ENCODE measurements around the gene PLD1. TPM values are rescaled to one million over a fixed set of nuclear protein-coding genes. Genes with fewer than 3 reads are reported as not detected.
A peak's percentile ranks its signal among the peaks of the same experiment; 100 is the strongest.

The PLD1 gene
- total RNA-seq, 4 donors from 2014 or later, result 7.0 to 17.1 (median 13.6) TPM

DNA sequence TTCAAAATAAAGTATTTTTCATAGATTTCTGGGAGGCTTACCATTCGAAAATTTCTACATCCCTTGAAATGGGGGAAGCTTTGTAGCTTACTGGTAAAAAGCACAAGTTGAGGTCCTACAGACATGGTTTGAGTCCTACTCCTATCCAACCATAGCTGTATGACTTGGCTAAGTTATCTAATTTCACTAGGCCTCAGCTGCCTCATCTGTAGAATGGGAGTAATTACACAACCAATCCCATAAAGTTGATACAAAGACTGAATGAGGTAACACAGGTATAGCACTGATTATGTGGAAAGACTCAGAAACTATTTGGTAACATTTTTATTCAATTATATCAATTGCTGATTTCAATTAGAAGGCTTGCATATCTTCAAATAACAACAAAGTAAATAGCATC, 157.4 kb downstream of the PLD1 start:
- Histone ChIP-seq H3K27me3 (no peaks in the 10 kb centered on the region), H3K9me3 (no peaks in the 10 kb centered on the region), H3K4me1 (peaks cover 0 to 31% (median 9%) of the 10 kb centered on the region in 3 donors), H3K36me3 (peaks cover 0 to 4% of the 10 kb centered on the region in 2 donors), H3K4me3 (no peak overlapping the region), H3K27ac (no peak overlapping the region)
- WGBS, 2 donors (ENCODE audit: low coverage in 1 of 2), result 75% methylated on average over 1 of the region's 1 CpG; no CpG with 5 or more reads in 1 of the 2 donors
- no peak for ATAC-seq
- TF ChIP-seq, protein P1, sequence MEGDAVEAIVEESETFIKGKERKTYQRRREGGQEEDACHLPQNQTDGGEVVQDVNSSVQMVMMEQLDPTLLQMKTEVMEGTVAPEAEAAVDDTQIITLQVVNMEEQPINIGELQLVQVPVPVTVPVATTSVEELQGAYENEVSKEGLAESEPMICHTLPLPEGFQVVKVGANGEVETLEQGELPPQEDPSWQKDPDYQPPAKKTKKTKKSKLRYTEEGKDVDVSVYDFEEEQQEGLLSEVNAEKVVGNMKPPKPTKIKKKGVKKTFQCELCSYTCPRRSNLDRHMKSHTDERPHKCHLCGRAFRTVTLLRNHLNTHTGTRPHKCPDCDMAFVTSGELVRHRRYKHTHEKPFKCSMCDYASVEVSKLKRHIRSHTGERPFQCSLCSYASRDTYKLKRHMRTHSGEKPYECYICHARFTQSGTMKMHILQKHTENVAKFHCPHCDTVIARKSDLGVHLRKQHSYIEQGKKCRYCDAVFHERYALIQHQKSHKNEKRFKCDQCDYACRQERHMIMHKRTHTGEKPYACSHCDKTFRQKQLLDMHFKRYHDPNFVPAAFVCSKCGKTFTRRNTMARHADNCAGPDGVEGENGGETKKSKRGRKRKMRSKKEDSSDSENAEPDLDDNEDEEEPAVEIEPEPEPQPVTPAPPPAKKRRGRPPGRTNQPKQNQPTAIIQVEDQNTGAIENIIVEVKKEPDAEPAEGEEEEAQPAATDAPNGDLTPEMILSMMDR (IDR thresholded peaks at IDR 0.05), result no peak
- TF ChIP-seq POLR2AphosphoS5 (IDR thresholded peaks at IDR 0.05) (no peak), EP300 (IDR thresholded peaks at IDR 0.05) (no peak), POLR2A (IDR thresholded peaks at IDR 0.05) (no peak)

GRCh38 chr3:171649911-171650592, 160.2 kb downstream of the PLD1 start:
- H3K4me1 ChIP-seq, result peaks cover 0 to 39% (median 8%) of the 10 kb centered on the region in 3 donors
- 82 to 87% methylated on average over 6 to 10 of the region's 10 CpGs for WGBS, 2 donors (ENCODE audit: low coverage in 1 of 2)

DNA sequence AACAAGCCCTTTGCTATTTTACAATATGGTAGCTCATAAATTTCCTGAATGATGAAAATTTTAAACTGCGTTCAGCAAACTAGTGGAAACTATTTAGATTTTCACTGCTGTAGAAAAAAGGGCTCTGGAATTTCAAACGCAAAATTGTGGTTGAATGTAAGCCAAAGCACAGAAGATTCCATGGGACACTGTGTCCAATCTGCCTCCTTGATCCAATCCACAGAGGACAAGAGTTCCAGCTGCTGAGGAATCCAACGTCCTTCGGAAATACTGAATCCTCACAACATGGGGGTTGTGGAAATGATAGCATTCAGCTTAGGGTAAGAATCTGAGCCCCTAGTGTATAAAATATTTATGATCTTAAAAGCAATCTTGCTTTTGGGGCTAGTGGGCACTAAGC, 161.0 kb downstream of the PLD1 start:
- H3K9me3 ChIP-seq, result no peaks in the 10 kb centered on the region

More at GRCh38 chr3:171649911-171650592, 160.2 kb downstream of the PLD1 start:
- no peaks in the 10 kb centered on the region for H3K9me3 ChIP-seq
- no peaks in the 10 kb centered on the region for H3K36me3 ChIP-seq
- H3K27ac ChIP-seq, result peak overlapping the region in 3 of 4 donors; percentile 13 to 34 (median 33)
- no peak overlapping the region for H3K4me3 ChIP-seq
- no peaks in the 10 kb centered on the region for H3K27me3 ChIP-seq
- ATAC-seq, result no peak
- TF ChIP-seq POLR2A (IDR thresholded peaks at IDR 0.05), result no peak
- no peak for TF ChIP-seq POLR2AphosphoS5 (IDR thresholded peaks at IDR 0.05)
- TF ChIP-seq, protein P1 (IDR thresholded peaks at IDR 0.05), result no peak
- no peak for TF ChIP-seq EP300 (IDR thresholded peaks at IDR 0.05)

GRCh38 chr3:171648069-171648468, 162.2 kb downstream of the PLD1 start:
- Histone ChIP-seq H3K27me3 (no peaks in the 10 kb centered on the region), H3K4me3 (no peak overlapping the region), H3K4me1 (peaks cover 0 to 24% (median 0%) of the 10 kb centered on the region in 3 donors), H3K9me3 (no peaks in the 10 kb centered on the region), H3K36me3 (no peaks in the 10 kb centered on the region), H3K27ac (no peak overlapping the region)
- TF ChIP-seq, protein P1 (IDR thresholded peaks at IDR 0.05), result no peak
- TF ChIP-seq POLR2A (IDR thresholded peaks at IDR 0.05) (no peak), EP300 (IDR thresholded peaks at IDR 0.05) (no peak), POLR2AphosphoS5 (IDR thresholded peaks at IDR 0.05) (no peak)
- ATAC-seq, result no peak

More for the DNA sequence above, 161.0 kb downstream of the PLD1 start:
- H3K27me3 ChIP-seq, result no peaks in the 10 kb centered on the region
- no peak overlapping the region for H3K4me3 ChIP-seq
- H3K36me3 ChIP-seq, result no peaks in the 10 kb centered on the region
- TF ChIP-seq POLR2AphosphoS5 (IDR thresholded peaks at IDR 0.05) (peak; percentile 45), POLR2A (IDR thresholded peaks at IDR 0.05) (no peak)
- WGBS, 2 donors (ENCODE audit: low coverage in 1 of 2), result 53 to 62% methylated on average over 4 of the region's 4 CpGs
- ATAC-seq, result no peak
- H3K27ac ChIP-seq, result peak overlapping the region in 3 of 4 donors; percentile 13 to 34 (median 33)
- peaks cover 0 to 31% (median 1%) of the 10 kb centered on the region in 3 donors for H3K4me1 ChIP-seq

DNA sequence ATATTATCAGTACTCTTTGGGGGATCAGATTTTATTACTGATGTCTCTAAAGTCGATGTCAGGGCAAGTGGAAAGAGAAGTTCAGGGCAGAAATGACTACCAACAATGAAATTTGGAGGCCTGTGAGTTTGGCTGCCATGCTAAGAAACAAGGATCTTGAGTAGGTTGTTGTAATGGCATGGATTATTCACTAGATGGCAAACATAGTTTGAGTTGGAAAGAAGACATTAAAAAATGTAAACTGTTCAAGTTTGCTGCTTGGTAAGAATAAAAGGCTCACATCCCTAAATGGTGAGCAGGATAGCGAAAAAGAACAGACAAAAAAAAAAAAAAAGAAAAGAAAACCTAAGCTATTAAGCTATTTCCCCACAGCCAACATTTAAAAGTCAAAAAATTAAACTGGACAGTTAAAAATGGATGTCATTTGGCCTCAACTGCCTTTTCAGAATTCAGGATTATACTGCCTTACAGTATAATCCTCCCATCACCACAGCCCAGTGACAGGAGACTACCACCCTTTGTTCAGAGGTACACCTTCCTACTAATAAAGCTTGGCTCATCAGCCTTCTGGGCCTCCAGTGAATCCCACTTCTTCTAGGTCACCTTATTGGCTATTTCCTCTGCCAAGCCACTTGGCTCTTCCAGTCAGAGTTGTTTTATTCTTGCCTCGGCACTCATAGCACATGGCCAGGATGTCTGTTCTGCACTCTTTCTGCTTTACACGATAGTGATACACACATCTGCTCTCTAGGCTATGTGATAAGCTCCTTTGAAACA, 163.7 kb downstream of the PLD1 start:
- ATAC-seq, result peak; percentile 55
- Histone ChIP-seq H3K4me1 (peaks cover 0 to 24% (median 0%) of the 10 kb centered on the region in 3 donors), H3K27ac (peak overlapping the region in 2 of 4 donors; percentile 7 to 69), H3K36me3 (peaks cover 0 to 6% of the 10 kb centered on the region in 2 donors), H3K4me3 (no peak overlapping the region), H3K27me3 (no peaks in the 10 kb centered on the region), H3K9me3 (no peaks in the 10 kb centered on the region)
- 2 to 10% methylated on average over 3 to 4 of the region's 4 CpGs for WGBS, 2 donors (ENCODE audit: low coverage in 1 of 2)
- TF ChIP-seq, protein P1 (IDR thresholded peaks at IDR 0.05), result peak; percentile 72 to 82 (median 78)
- TF ChIP-seq POLR2AphosphoS5 (IDR thresholded peaks at IDR 0.05), result no peak

All from gastroesophageal sphincter (tissue), 4 donors.